A549 (cell line): Measurements from ENCODE around the gene GINS2.

Experiments used
- ATOH8 ChIP-seq: fragments of 250-450 bp; sonication (Bioruptor Pico); IDR thresholded peaks from 2 replicates; pipeline ENCODE4 v1.5.0; 2020; ENCODE audit warnings: low read depth, mild to moderate bottlenecking, moderate library complexity
- EP300 ChIP-seq, 2 experiments: fragments of >200 bp; sonication (Bioruptor Twin); formaldehyde crosslinking; IDR thresholded peaks; 2 replicates in 1 of 2; 3 replicates in 1 of 2; pipeline ENCODE4 v1.6.1; 2016 to 2017
- KDM5A ChIP-seq: fragments of 200-600 bp; sonication (generic); IDR thresholded peaks from 2 replicates; pipeline ENCODE4 v1.6.1; 2016; ENCODE audit warnings: antibody characterized with exemption, mild to moderate bottlenecking
- MAZ ChIP-seq: fragments of 150-350 bp; IDR thresholded peaks from 2 replicates; pipeline ENCODE4 v1.6.1; 2014; ENCODE audit warnings: antibody characterized with exemption, low read depth, low read length, borderline replicate concordance
- RARB ChIP-seq: fragments of 250-450 bp; sonication (Bioruptor Pico); IDR thresholded peaks from 2 replicates; pipeline ENCODE4 v1.8.0; 2021; ENCODE audit warnings: mild to moderate bottlenecking, moderate library complexity
- REST ChIP-seq: fragments of 200-600 bp; sonication (generic); IDR thresholded peaks from 2 replicates; pipeline ENCODE4 v1.6.1; 2016; ENCODE audit warnings: antibody characterized with exemption, mild to moderate bottlenecking, moderate library complexity
- SREBF2 ChIP-seq: fragments of 450-650 bp; IDR thresholded peaks from 2 replicates; pipeline ENCODE4 v1.6.1; 2014; ENCODE audit warnings: mild to moderate bottlenecking, moderate library complexity
- TFCP2L1 ChIP-seq: fragments of 250-450 bp; sonication (Bioruptor Pico); IDR thresholded peaks from 2 replicates; pipeline ENCODE4 v1.5.0; 2021; ENCODE audit warnings: mild to moderate bottlenecking
- TF ChIP-seq, protein P1 (sequence below): fragments of >200 bp; sonication (Bioruptor Twin); formaldehyde crosslinking; IDR thresholded peaks from 3 replicates; pipeline ENCODE4 v1.5.1; 2016

- TF ChIP-seq, protein P1, sequence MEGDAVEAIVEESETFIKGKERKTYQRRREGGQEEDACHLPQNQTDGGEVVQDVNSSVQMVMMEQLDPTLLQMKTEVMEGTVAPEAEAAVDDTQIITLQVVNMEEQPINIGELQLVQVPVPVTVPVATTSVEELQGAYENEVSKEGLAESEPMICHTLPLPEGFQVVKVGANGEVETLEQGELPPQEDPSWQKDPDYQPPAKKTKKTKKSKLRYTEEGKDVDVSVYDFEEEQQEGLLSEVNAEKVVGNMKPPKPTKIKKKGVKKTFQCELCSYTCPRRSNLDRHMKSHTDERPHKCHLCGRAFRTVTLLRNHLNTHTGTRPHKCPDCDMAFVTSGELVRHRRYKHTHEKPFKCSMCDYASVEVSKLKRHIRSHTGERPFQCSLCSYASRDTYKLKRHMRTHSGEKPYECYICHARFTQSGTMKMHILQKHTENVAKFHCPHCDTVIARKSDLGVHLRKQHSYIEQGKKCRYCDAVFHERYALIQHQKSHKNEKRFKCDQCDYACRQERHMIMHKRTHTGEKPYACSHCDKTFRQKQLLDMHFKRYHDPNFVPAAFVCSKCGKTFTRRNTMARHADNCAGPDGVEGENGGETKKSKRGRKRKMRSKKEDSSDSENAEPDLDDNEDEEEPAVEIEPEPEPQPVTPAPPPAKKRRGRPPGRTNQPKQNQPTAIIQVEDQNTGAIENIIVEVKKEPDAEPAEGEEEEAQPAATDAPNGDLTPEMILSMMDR, result no peak
- no peak for TF ChIP-seq KDM5A
- no peak for TF ChIP-seq REST
- no peak for TF ChIP-seq MAZ
- TF ChIP-seq ATOH8 (CRISPR knock-in tag), result no peak
- no peak for TF ChIP-seq SREBF2
- no peak for TF ChIP-seq EP300 (IDR thresholded peaks at IDR 0.05)
- no peak for TF ChIP-seq TFCP2L1 (CRISPR knock-in tag)
- TF ChIP-seq RARB (CRISPR knock-in tag), result no peak
Observed at GRCh38 chr16:85655216-85656129, 33.3 kb downstream of the GINS2 start.
